ENCODE results near the gene LRRC56.
"Not testable (repeated sequence)": the region's sequence is repeated elsewhere in the genome, so short reads cannot be mapped to it uniquely, and the experiment has no call there.

The LRRC56 gene

GRCh38 chr11:567629-568292 is 30.4 kb downstream of the LRRC56 start:
- peak in 1 of 10 donors; percentile 79 for DNase-seq
- intact Hi-C loops (cut with DNase I) = no loop called here

- peak; percentile 80 to 99 (median 90) for DNase-seq
- intact Hi-C loops (cut with DNase I) = no loop called here
Measured at GRCh38 chr11:568306-569157, 31.2 kb downstream of the LRRC56 start.

GRCh38 chr11:569158-569885 is 32.0 kb downstream of the LRRC56 start:
- DNase-seq = peak in 1 of 10 donors; percentile 72
- intact Hi-C loops (cut with DNase I) = no loop called here

- intact Hi-C loops (cut with DNase I) = no loop called here
- DNase-seq = no peak
Measured at GRCh38 chr11:571802-572185, 34.5 kb downstream of the LRRC56 start.

GRCh38 chr11:573146-573759 is 35.9 kb downstream of the LRRC56 start:
- DNase-seq = no peak
- intact Hi-C loops (cut with DNase I) = no loop called here

GRCh38 chr11:574031-574570 is 36.8 kb downstream of the LRRC56 start:
- intact Hi-C loops (cut with DNase I); DNase-seq: not testable (repeated sequence)

GRCh38 chr11:574632-575312 is 37.4 kb downstream of the LRRC56 start:
- intact Hi-C loops (cut with DNase I) = no loop called here
- no peak for DNase-seq

GRCh38 chr11:575313-575995 is 38.1 kb downstream of the LRRC56 start:
- intact Hi-C loops (cut with DNase I) = no loop called here
- DNase-seq = no peak

GRCh38 chr11:575996-576768 is 38.9 kb downstream of the LRRC56 start, which contains the start of gene PHRF1:
TSS of gene PHRF1 (plus strand) at chr11:576470. CDS start at chr11:581513, 5,043 bp downstream.
- intact Hi-C loops (cut with DNase I) = no loop called here
- peak; percentile 91 to 99 (median 96) for DNase-seq

GRCh38 chr11:576811-577610 is 39.7 kb downstream of the LRRC56 start:
- intact Hi-C loops (cut with DNase I) = no loop called here

GRCh38 chr11:577611-577894 is 40.2 kb downstream of the LRRC56 start:
- intact Hi-C loops (cut with DNase I) = no loop called here
- DNase-seq = no peak

More at GRCh38 chr11:576811-577610, 39.7 kb downstream of the LRRC56 start:
- no peak for DNase-seq

- DNase-seq = no peak
- intact Hi-C loops (cut with DNase I) = no loop called here
Measured at GRCh38 chr11:578276-579035, 41.1 kb downstream of the LRRC56 start.

GRCh38 chr11:579830-580601 is 42.7 kb downstream of the LRRC56 start:
- no peak for DNase-seq
- intact Hi-C loops (cut with DNase I) = no loop called here

GRCh38 chr11:581342-581741 is 44.0 kb downstream of the LRRC56 start:
- intact Hi-C loops (cut with DNase I) = no loop called here
- DNase-seq = no peak

- intact Hi-C loops (cut with DNase I) = no loop called here
- DNase-seq = peak in 8 of 10 donors; percentile 56 to 96 (median 80)
Measured at GRCh38 chr11:581752-582151, 44.4 kb downstream of the LRRC56 start.

GRCh38 chr11:584287-584686 is 47.0 kb downstream of the LRRC56 start:
- intact Hi-C loops (cut with DNase I) = no loop called here
- peak in 1 of 10 donors; percentile 76 for DNase-seq

Measured in posterior cingulate gyrus (tissue), 11 donors.